Measurements from ENCODE around the gene ASPHD1. TPM values are rescaled to one million over a fixed set of nuclear protein-coding genes. Genes with fewer than 3 reads are reported as not detected.
"Not testable (repeated sequence)": the region's sequence is repeated elsewhere in the genome, so short reads cannot be mapped to it uniquely, and the experiment has no call there.

ASPHD1 gene
- polyA plus RNA-seq, 1 of the 3 experiments (the other 2 are of a cell fraction): 35.1 TPM

DNA sequence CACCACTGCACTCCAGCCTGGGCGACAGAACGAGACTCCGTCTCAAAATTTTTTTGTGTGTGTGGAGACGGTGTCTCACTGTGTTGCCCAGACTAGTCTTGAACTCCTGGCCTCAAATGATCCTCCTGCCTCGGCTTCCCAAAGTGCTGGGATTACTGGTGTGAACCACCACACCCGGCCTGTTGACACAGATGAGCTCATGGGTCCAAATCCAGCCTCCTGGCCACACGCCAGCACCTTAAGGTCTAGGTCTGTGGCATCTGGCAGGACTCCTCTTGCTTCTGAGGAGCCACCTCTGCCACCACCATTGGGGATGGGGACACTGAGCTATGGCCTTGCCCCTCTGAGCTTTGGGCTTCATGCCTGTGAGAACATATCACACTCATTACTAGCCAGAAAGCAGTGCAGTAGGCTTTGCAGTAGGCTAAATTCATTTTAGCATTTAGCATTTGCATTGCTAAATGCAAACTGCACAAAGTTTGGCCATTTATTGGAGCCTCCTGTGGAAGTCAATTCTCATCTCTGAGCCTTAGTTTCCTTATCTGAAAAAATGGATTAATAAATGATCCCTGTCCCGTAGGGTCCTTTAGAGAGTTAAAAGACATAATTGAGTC lies 31.8 kb upstream of the ASPHD1 start:
- DNase-seq: no peak
- Histone ChIP-seq H3F3A (replicated peaks; ENCODE audit: insufficient read depth) (no peaks in the 10 kb centered on the region), H3K36me3 (replicated peaks in 1 of 2; ENCODE audit: control insufficient read depth in 1 of 2, insufficient read depth in 2 of 2, low read length in 1 of 2) (no peaks in the 10 kb centered on the region), H3K9me3 (no peaks in the 10 kb centered on the region), H3K4me3 (ENCODE audit: low read depth in 2 of 2, low read length in 1 of 2) (no peak overlapping the region), H3K4me1 (ENCODE audit: control insufficient read depth in 1 of 2, insufficient read depth in 2 of 2, low read depth in 1 of 2, low read length in 1 of 2) (peaks cover 0 to 4% of the 10 kb centered on the region in 2 experiments; a peak in 1 of 4 replicates), H2AFZ (ENCODE audit: low read depth) (no peak overlapping the region), H4K20me1 (ENCODE audit: insufficient read depth) (no peaks in the 10 kb centered on the region), H3K27me3 (ENCODE audit: insufficient read depth) (no peaks in the 10 kb centered on the region), H3K27ac (ENCODE audit: low read depth in 2 of 2, low read length in 1 of 2) (no peak overlapping the region), H3K9me2 (no peaks in the 10 kb centered on the region), H3K4me2 (no peak overlapping the region), H3K79me2 (ENCODE audit: insufficient read depth) (no peaks in the 10 kb centered on the region), H3K9ac (no peak overlapping the region)
- ChIA-PET POLR2A (interaction anchor here (1.0 kb wide), 1 partner anchor 9 kb away, joined by 3 read pairs; no protein-coding TSS in a partner anchor), CTCF (interaction anchor here (1.1 to 1.4 kb wide), 3 partner anchors 15 to 52 kb away, joined by 4 to 8 read pairs (median 5); partner anchors contain the start of gene PAGR1)
- 77% methylated on average over 6 of the region's 8 CpGs for WGBS (ENCODE audit: low lambda C conversion rate)
- no peak for TF ChIP-seq FOSL2 (IDR thresholded peaks at IDR 0.05; ENCODE audit: borderline replicate concordance, low read depth)
- TF ChIP-seq SIN3A (IDR thresholded peaks at IDR 0.05; ENCODE audit: borderline replicate concordance, low read depth, low read length): no peak
- TF ChIP-seq, protein P1, sequence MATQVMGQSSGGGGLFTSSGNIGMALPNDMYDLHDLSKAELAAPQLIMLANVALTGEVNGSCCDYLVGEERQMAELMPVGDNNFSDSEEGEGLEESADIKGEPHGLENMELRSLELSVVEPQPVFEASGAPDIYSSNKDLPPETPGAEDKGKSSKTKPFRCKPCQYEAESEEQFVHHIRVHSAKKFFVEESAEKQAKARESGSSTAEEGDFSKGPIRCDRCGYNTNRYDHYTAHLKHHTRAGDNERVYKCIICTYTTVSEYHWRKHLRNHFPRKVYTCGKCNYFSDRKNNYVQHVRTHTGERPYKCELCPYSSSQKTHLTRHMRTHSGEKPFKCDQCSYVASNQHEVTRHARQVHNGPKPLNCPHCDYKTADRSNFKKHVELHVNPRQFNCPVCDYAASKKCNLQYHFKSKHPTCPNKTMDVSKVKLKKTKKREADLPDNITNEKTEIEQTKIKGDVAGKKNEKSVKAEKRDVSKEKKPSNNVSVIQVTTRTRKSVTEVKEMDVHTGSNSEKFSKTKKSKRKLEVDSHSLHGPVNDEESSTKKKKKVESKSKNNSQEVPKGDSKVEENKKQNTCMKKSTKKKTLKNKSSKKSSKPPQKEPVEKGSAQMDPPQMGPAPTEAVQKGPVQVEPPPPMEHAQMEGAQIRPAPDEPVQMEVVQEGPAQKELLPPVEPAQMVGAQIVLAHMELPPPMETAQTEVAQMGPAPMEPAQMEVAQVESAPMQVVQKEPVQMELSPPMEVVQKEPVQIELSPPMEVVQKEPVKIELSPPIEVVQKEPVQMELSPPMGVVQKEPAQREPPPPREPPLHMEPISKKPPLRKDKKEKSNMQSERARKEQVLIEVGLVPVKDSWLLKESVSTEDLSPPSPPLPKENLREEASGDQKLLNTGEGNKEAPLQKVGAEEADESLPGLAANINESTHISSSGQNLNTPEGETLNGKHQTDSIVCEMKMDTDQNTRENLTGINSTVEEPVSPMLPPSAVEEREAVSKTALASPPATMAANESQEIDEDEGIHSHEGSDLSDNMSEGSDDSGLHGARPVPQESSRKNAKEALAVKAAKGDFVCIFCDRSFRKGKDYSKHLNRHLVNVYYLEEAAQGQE (IDR thresholded peaks at IDR 0.05; ENCODE audit: low read depth, low read length): no peak
- TF ChIP-seq, protein P2, sequence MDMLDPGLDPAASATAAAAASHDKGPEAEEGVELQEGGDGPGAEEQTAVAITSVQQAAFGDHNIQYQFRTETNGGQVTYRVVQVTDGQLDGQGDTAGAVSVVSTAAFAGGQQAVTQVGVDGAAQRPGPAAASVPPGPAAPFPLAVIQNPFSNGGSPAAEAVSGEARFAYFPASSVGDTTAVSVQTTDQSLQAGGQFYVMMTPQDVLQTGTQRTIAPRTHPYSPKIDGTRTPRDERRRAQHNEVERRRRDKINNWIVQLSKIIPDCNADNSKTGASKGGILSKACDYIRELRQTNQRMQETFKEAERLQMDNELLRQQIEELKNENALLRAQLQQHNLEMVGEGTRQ (IDR thresholded peaks at IDR 0.05; ENCODE audit: borderline replicate concordance, low read depth, low read length): no peak
- TF ChIP-seq FOXM1 (IDR thresholded peaks at IDR 0.05; ENCODE audit: low read depth): no peak
- TF ChIP-seq NFIC (IDR thresholded peaks at IDR 0.05; ENCODE audit: borderline replicate concordance): no peak
- TF ChIP-seq JUND (IDR thresholded peaks at IDR 0.05): no peak
- TF ChIP-seq GATA2 (CRISPR knock-in tag; IDR thresholded peaks at IDR 0.05): no peak
- TF ChIP-seq ELF1 (IDR thresholded peaks at IDR 0.05): no peak
- TF ChIP-seq TCF12 (IDR thresholded peaks at IDR 0.05): no peak
- no peak for TF ChIP-seq FOXJ3 (CRISPR knock-in tag; IDR thresholded peaks at IDR 0.05)
- TF ChIP-seq SMC3 (IDR thresholded peaks at IDR 0.05; ENCODE audit: low read depth, low read length): no peak
- TF ChIP-seq MXI1 (IDR thresholded peaks at IDR 0.05; ENCODE audit: low read depth, low read length): no peak
- TF ChIP-seq, protein P3, sequence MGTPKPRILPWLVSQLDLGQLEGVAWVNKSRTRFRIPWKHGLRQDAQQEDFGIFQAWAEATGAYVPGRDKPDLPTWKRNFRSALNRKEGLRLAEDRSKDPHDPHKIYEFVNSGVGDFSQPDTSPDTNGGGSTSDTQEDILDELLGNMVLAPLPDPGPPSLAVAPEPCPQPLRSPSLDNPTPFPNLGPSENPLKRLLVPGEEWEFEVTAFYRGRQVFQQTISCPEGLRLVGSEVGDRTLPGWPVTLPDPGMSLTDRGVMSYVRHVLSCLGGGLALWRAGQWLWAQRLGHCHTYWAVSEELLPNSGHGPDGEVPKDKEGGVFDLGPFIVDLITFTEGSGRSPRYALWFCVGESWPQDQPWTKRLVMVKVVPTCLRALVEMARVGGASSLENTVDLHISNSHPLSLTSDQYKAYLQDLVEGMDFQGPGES (IDR thresholded peaks at IDR 0.05; ENCODE audit: low read depth, low read length): no peak
- TF ChIP-seq RXRA (IDR thresholded peaks at IDR 0.05; ENCODE audit: borderline replicate concordance, low read depth): no peak
- TF ChIP-seq, protein P4, sequence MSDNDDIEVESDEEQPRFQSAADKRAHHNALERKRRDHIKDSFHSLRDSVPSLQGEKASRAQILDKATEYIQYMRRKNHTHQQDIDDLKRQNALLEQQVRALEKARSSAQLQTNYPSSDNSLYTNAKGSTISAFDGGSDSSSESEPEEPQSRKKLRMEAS (IDR thresholded peaks at IDR 0.05; ENCODE audit: low read depth): no peak

DNA sequence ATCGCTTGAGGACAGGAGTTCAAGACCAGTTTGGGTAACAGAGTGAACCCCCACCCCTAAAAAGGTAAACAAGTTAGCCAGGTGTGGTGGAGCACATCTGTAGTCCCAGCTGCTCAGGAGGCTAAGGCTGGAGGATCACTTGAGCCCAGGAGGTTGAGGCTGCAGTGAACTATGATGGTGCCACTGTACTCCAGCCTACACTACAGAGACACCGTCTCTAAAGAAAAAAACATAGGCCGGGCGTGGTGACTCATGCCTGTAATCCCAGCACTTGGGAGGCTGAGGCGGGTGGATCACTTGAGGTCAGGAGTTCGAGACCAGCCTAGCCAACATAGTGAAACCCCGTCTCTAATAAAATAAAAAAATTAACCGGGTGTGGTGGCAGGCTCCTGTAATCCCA lies 31.2 kb upstream of the ASPHD1 start:
- H4K20me1 ChIP-seq (ENCODE audit: insufficient read depth); H3F3A ChIP-seq (replicated peaks; ENCODE audit: insufficient read depth); H3K27ac ChIP-seq (ENCODE audit: low read depth in 2 of 2, low read length in 1 of 2); H3K27me3 ChIP-seq (ENCODE audit: insufficient read depth); H3K4me1 ChIP-seq (ENCODE audit: control insufficient read depth in 1 of 2, insufficient read depth in 2 of 2, low read depth in 1 of 2, low read length in 1 of 2); H3K9ac ChIP-seq; POLR2A ChIA-PET; H3K36me3 ChIP-seq (replicated peaks in 1 of 2; ENCODE audit: control insufficient read depth in 1 of 2, insufficient read depth in 2 of 2, low read length in 1 of 2); H3K79me2 ChIP-seq (ENCODE audit: insufficient read depth); H3K4me3 ChIP-seq (ENCODE audit: low read depth in 2 of 2, low read length in 1 of 2); DNase-seq; H2AFZ ChIP-seq (ENCODE audit: low read depth); H3K9me2 ChIP-seq; H3K9me3 ChIP-seq; H3K4me2 ChIP-seq: not testable (repeated sequence)
- WGBS (ENCODE audit: low lambda C conversion rate): 91% methylated on average over 8 of the region's 8 CpGs
- CTCF ChIA-PET: interaction anchor here (1.4 kb wide), 1 partner anchor 21 kb away, joined by 8 read pairs; no protein-coding TSS in a partner anchor

Data from SK-N-SH (cell line).